K562 (cell line): ENCODE data around the gene TAF4. TPM values are rescaled to one million over a fixed set of nuclear protein-coding genes. Genes with fewer than 3 reads are reported as not detected.

ENCODE experiments used
- BRCA1 ChIP-seq, 2 experiments: fragments of 450-650 bp in 1 of 2; sonication (generic) in 1 of 2; formaldehyde crosslinking in 1 of 2; IDR thresholded peaks; 2 replicates each; pipeline versions ENCODE4 v1.5.0 to v1.6.1; 2017 to 2020; ENCODE audit warnings: mild to moderate bottlenecking in 1 of 2, missing genetic modification reagents in 1 of 2
- CHD2 ChIP-seq: IDR thresholded peaks from 2 replicates; pipeline ENCODE4 v1.6.1; 2011; ENCODE audit warnings: low read depth, low read length
- CREM ChIP-seq: IDR thresholded peaks from 2 replicates; pipeline ENCODE4 v1.6.1; 2014; ENCODE audit warnings: antibody characterized with exemption, low read depth
- DIDO1 ChIP-seq: fragments of 450-650 bp; IDR thresholded peaks from 2 replicates; pipeline ENCODE4 v1.6.1; 2016; ENCODE audit warnings: low read depth, missing biosample characterization, missing genetic modification characterization
- FOXJ3 ChIP-seq: sonication (generic); formaldehyde crosslinking; IDR thresholded peaks from 2 replicates; pipeline ENCODE4 v1.4.0; 2020; ENCODE audit warnings: mild to moderate bottlenecking, missing genetic modification reagents
- FOXP4 ChIP-seq: sonication (generic); formaldehyde crosslinking; IDR thresholded peaks from 2 replicates; pipeline ENCODE4 v1.8.0; 2022; ENCODE audit warnings: mild to moderate bottlenecking, missing genetic modification reagents, borderline replicate concordance
- GTF3C2 ChIP-seq: IDR thresholded peaks from 3 replicates; pipeline ENCODE4 v1.6.1; 2011; ENCODE audit warnings: borderline replicate concordance, mild to moderate bottlenecking, moderate library complexity; ENCODE audit not compliant: insufficient read length; ENCODE audit errors: extremely low read depth
- KDM5B ChIP-seq: fragments of 200-600 bp; sonication (generic); IDR thresholded peaks from 2 replicates; pipeline ENCODE4 v1.6.1; 2012; ENCODE audit warnings: low read depth, mild to moderate bottlenecking, moderate library complexity, low read length, control low read depth, inconsistent platforms; ENCODE audit not compliant: insufficient replicate concordance
- KHSRP ChIP-seq: fragments of 450-650 bp; IDR thresholded peaks from 2 replicates; pipeline ENCODE4 v1.6.1; 2017
- MECOM ChIP-seq: fragments of 250-450 bp; sonication (Bioruptor Pico); IDR thresholded peaks from 2 replicates; pipeline ENCODE4 v1.8.0; 2022; ENCODE audit warnings: inconsistent platforms
- NCOA1 ChIP-seq: fragments of 450-650 bp; IDR thresholded peaks from 2 replicates; pipeline ENCODE4 v1.6.1; 2016; ENCODE audit warnings: low read depth
- NFXL1 ChIP-seq: fragments of 450-650 bp; formaldehyde crosslinking; IDR thresholded peaks from 2 replicates; pipeline ENCODE4 v1.4.0; 2021; ENCODE audit warnings: mild to moderate bottlenecking
- TAF9B ChIP-seq: fragments of 450-650 bp; IDR thresholded peaks from 2 replicates; pipeline ENCODE4 v1.6.1; 2018; ENCODE audit warnings: mild to moderate bottlenecking; ENCODE audit not compliant: partially characterized antibody
- TOE1 ChIP-seq, 2 experiments: fragments of 450-650 bp in 1 of 2; sonication (generic) in 1 of 2; formaldehyde crosslinking in 1 of 2; IDR thresholded peaks; 2 replicates each; pipeline versions ENCODE4 v1.7.1 to v1.8.0; 2016 to 2022; ENCODE audit warnings: borderline replicate concordance in 2 of 2, mild to moderate bottlenecking in 2 of 2, antibody characterized with exemption in 1 of 2, inconsistent platforms in 1 of 2, low read depth in 1 of 2, missing genetic modification reagents in 1 of 2, moderate library complexity in 1 of 2
- UBTF ChIP-seq, 2 experiments: IDR thresholded peaks; 2 replicates each; pipeline ENCODE4 v1.6.1; 2012; ENCODE audit warnings: improper control_type of control experiment in 2 of 2, low read depth in 2 of 2, low read length in 2 of 2, borderline replicate concordance in 1 of 2
- ZBTB17 ChIP-seq: fragments of 450-650 bp; formaldehyde crosslinking; IDR thresholded peaks from 2 replicates; pipeline ENCODE4 v1.4.0; 2020; ENCODE audit warnings: mild to moderate bottlenecking
- ZFX ChIP-seq: sonication (generic); formaldehyde crosslinking; IDR thresholded peaks from 2 replicates; pipeline ENCODE4 v1.8.0; 2022; ENCODE audit warnings: mild to moderate bottlenecking, missing genetic modification reagents, moderate library complexity
- ZNF146 ChIP-seq: IDR thresholded peaks from one replicate; pipeline ENCODE4 v1.6.1; 2018; ENCODE audit warnings: missing compliant biosample characterization; ENCODE audit not compliant: unreplicated experiment
- ZNF174 ChIP-seq: fragments of 250-450 bp; sonication (Bioruptor Pico); IDR thresholded peaks from 2 replicates; pipeline ENCODE4 v1.4.0; 2020; ENCODE audit warnings: mild to moderate bottlenecking
- ZNF24 ChIP-seq: fragments of 450-650 bp; IDR thresholded peaks from 2 replicates; pipeline ENCODE4 v1.6.1; 2016
- ZNF445 ChIP-seq: fragments of 250-450 bp; sonication (Bioruptor Pico); IDR thresholded peaks from 2 replicates; pipeline ENCODE4 v1.4.0; 2020; ENCODE audit warnings: low read depth, mild to moderate bottlenecking, moderate library complexity
- polyA plus RNA-seq, 8 experiments: library from polyadenylated mRNA; depleted of rRNA in 4 of 8; stranded (reverse) in 5 of 8; unstranded in 3 of 8; fragments of >200 nt; fragmentation: Nextera tagmentation in 2 of 8; fragmentation: Illumina TruSeq in 1 of 8; extraction: Ambion mirVana in 2 of 8; extraction: Trizol in 1 of 8; gene quantifications; 2 replicates each; pipeline versions ENCODE4 v1.2.1 to v1.2.3, GENCODE V29; 2011 to 2014; ENCODE audit warnings: inconsistent platforms in 1 of 8, missing spikeins in 1 of 8
- total RNA-seq, 7 experiments: library from RNA; depleted of rRNA in 6 of 7; stranded (reverse); fragments of >200 nt in 6 of 7; fragmentation: Illumina TruSeq in 2 of 7; extraction: Trizol in 2 of 7; gene quantifications; 2 replicates each; pipeline versions ENCODE4 v1.2.1 to v1.2.3, GENCODE V29; 2011 to 2021; ENCODE audit warnings: low replicate concordance in 1 of 7

Gene TAF4
- total and polyA plus RNA-seq, 9 of the 15 experiments (the other 6 are each of a cell fraction or from before 2014, with no cell fraction given): 0.44 to 28.3 (median 5.6) TPM

DNA sequence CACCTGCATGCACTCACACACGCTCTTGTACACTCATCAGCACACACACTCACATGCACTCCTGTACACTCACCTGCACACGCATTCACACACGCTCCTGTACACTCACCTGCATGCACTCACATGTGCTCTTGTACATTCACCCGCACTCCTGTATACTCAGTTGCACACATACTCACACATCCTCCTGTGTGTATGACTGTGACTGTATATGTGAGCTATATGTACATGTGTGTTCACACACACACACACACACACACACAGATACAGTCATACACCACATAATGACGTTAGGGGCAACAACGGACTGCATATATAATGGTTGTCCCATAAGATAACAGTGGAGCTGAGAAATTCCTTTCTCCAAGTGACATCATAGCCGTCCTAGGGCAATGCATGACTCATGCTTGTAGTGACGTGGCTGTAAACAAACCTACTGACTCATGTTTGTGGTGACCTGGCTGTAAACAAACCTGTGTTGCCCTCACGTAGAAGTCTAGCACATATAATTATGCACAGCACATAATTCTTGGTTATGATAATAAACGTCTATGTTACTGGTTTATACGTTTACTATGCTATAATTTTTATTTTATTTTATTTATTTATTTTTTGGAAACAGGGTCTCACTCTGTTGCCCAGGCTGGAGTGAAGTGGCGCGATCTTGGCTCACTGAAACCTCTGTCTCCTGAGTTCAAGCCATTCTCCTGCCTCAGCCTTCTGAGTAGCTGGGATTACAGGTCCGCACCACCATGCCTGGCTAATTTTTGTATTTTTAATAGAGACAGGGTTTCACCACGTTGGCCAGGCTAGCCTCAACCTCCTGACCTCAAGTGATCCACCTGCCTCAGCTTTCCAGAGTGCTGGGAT is 22.8 kb upstream of the TAF4 start (continued):
- TF ChIP-seq UBTF (IDR thresholded peaks at IDR 0.05; ENCODE audit: borderline replicate concordance in 1 of 2, low read depth in 2 of 2, low read length in 2 of 2) (no peak), ZBTB17 (CRISPR knock-in tag) (no peak), BRCA1 (IDR thresholded peaks at IDR 0.05) (no peak), BRCA1 (CRISPR knock-in tag; IDR thresholded peaks at IDR 0.05) (no peak), ZNF174 (CRISPR knock-in tag) (no peak), DIDO1 (tag) (no peak), KHSRP (peak; percentile 74; the same call in 1 of the 2 replicates), GTF3C2 (no peak), ZNF445 (CRISPR knock-in tag) (no peak), MECOM (CRISPR knock-in tag) (no peak), KDM5B (no peak), CHD2 (no peak), TAF9B (peak; percentile 84), FOXJ3 (CRISPR knock-in tag) (no peak), NCOA1 (peak; percentile 93), ZNF146 (CRISPR knock-in tag) (no peak), ZFX (CRISPR knock-in tag) (no peak), NFXL1 (CRISPR knock-in tag) (no peak), CREM (peak; percentile 97), FOXP4 (CRISPR knock-in tag) (peak; percentile 100), ZNF24 (no peak), TOE1 (IDR thresholded peaks at IDR 0.05; ENCODE audit: borderline replicate concordance) (no peak), TOE1 (CRISPR knock-in tag; IDR thresholded peaks at IDR 0.05; ENCODE audit: borderline replicate concordance, low read depth) (no peak)
